Sigmoid colon (tissue), 7 donors: ENCODE data around the gene ELOVL5. TPM values are rescaled to one million over a fixed set of nuclear protein-coding genes. Genes with fewer than 3 reads are reported as not detected.

Experiments used
- DNase-seq: peaks from one replicate; pipeline ENCODE4 v3.0.0-alpha.2; 2019
- H3K27ac ChIP-seq, 4 donors: fragments of 200-600 bp; sonication (generic); one replicate each; pipeline ENCODE4 v1.5.1; 2016 to 2019; ENCODE audit warnings: mild to moderate bottlenecking in 1 of 4
- H3K27me3 ChIP-seq, 3 donors: fragments of 200-600 bp; sonication (generic); one replicate each; pipeline ENCODE4 v1.5.1; 2019; ENCODE audit warnings: mild to moderate bottlenecking in 1 of 3
- H3K36me3 ChIP-seq, 4 donors: fragments of 200-600 bp; sonication (generic); one replicate each; pipeline ENCODE4 v1.5.1; 2016 to 2019
- H3K4me1 ChIP-seq, 4 donors: fragments of 200-600 bp; sonication (generic); one replicate each; pipeline ENCODE4 v1.5.1; 2017 to 2019
- H3K4me3 ChIP-seq, 4 donors: fragments of 200-600 bp; sonication (generic); one replicate each; pipeline ENCODE4 v1.5.1; 2017 to 2019; ENCODE audit warnings: mild to moderate bottlenecking in 2 of 4, moderate library complexity in 1 of 4
- H3K9me3 ChIP-seq, 4 donors: fragments of 200-600 bp in 3 of 4; sonication (generic) in 3 of 4; one replicate each; pipeline versions ENCODE4 v1.5.1 to v1.6.1; 2013 to 2019
- CTCF ChIP-seq, 4 experiments: fragments of 450-650 bp in 3 of 4; fragments of 200-600 bp in 1 of 4; IDR thresholded peaks; one replicate each; pipeline ENCODE4 v1.5.1; 2016 to 2019; ENCODE audit warnings: antibody characterized with exemption in 4 of 4, mild to moderate bottlenecking in 3 of 4, moderate library complexity in 2 of 4
- EP300 ChIP-seq, 4 donors: sonication (generic); formaldehyde crosslinking; IDR thresholded peaks; one replicate each; pipeline ENCODE4 v1.6.1; 2017; ENCODE audit warnings: antibody characterized with exemption in 4 of 4
- POLR2A ChIP-seq, 2 donors: fragments of 450-650 bp; IDR thresholded peaks; one replicate each; pipeline ENCODE4 v1.6.1; 2016; ENCODE audit warnings: antibody characterized with exemption in 2 of 2, mild to moderate bottlenecking in 2 of 2, moderate library complexity in 2 of 2
- POLR2AphosphoS5 ChIP-seq, 4 donors: sonication (generic); formaldehyde crosslinking; IDR thresholded peaks; one replicate each; pipeline ENCODE4 v1.6.1; 2017; ENCODE audit warnings: antibody characterized with exemption in 4 of 4
- WGBS, 2 donors: extraction: QIAGEN DNeasy Blood & Tissue Kit; methylation state at CpG; one replicate each; pipeline ENCODE4 v1.1.7; 2013; 5-methylcytosine and 5-hydroxymethylcytosine counted together
- intact Hi-C: fragments of 100-400 bp; cut with DNase I; formaldehyde crosslinking; loops from one replicate; pipeline ENCODE4 v1.15.1; 2023
- polyA plus RNA-seq, 3 donors: library from polyadenylated mRNA; stranded (reverse); fragments of 200-250 nt; gene quantifications; one replicate each; pipeline ENCODE4 v1.2.3, GENCODE V29; 2013
- total RNA-seq, 4 donors: library from RNA; depleted of rRNA; stranded (reverse); fragments of >200 nt; gene quantifications; one replicate each; pipeline ENCODE4 v1.1.0, GENCODE V29; 2016
- donor health status: healthy with polysubstance abuse.
- donor health status: Bipolar disorder and iron deficiency.
- donor health status: healthy.

The ELOVL5 gene
- total and polyA plus RNA-seq, 7 donors, result 7.2 to 73.8 (median 54.3) TPM

DNA sequence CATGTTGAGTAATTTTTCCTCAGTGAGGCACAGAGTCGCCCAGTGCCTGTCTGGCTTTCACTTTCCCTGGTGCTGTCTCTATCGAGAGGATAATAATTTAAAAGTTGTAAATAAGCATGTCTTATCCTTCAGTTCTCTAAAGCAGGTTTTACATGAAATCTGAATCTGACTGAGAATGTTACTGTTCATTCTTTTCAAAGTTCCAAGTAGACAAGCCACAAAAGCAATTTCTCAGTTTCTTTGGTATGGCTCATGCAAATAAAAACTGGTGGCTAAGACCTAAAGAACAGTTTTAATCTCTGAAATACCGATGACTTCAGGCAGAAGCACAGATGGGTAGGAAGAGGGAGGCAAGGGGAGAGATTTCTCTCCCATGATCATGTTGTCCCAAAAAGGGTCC is 112.5 kb downstream of the ELOVL5 start:
- Histone ChIP-seq H3K4me1 (no peaks in the 10 kb centered on the region), H3K4me3 (no peak overlapping the region), H3K27me3 (no peaks in the 10 kb centered on the region), H3K27ac (no peak overlapping the region), H3K36me3 (no peaks in the 10 kb centered on the region), H3K9me3 (no peaks in the 10 kb centered on the region)
- intact Hi-C loops, result no loop called here
- WGBS, 2 donors, result 54 to 63% methylated on average over 3 of the region's 3 CpGs
- TF ChIP-seq POLR2AphosphoS5 (IDR thresholded peaks at IDR 0.05), result no peak
- TF ChIP-seq POLR2A (IDR thresholded peaks at IDR 0.05), result no peak
- no peak for TF ChIP-seq CTCF (IDR thresholded peaks at IDR 0.05)
- no peak for DNase-seq

DNA sequence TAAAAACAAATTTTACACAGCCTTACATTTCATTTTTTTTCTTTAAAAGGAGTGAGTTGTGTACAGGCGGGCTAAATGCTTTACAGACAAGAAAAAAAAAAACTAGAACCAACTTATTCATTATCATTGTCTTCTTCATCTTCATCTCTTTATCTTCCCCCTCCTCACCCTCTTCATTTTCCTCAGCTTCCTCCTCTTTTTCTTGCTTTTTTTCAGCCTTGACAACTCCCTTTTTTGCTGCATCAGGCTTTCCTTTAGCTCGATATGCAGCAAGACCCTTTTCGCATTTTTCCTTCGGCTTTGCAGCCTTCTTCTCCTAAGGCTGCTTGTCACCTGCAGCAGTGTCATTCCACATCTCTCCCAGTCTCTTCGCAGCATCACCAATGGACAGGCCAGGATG is 113.2 kb downstream of the ELOVL5 start:
- WGBS, 2 donors, result 85 to 94% methylated on average over 5 of the region's 5 CpGs
- no peak overlapping the region for H3K4me3 ChIP-seq

DNA sequence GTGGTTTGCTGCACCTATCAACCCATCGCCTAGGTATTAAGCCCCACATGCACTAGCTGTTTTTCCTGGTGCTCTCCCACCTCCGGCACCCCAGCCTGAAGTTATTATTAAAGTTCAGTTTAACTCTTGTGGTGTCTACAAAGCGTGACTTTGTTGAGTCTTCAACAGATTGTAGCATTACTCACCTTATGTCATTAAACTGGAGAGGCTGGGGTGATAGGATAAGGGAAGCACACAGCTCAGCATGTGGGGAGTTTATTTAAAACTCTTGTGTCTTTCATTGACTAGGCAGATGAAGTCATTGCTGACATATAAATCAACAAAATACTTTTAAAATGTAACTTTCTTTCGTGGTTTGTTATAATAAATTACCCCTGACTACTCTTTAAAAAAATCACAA is 115.4 kb downstream of the ELOVL5 start:
- Histone ChIP-seq H3K4me1 (no peaks in the 10 kb centered on the region), H3K36me3 (no peaks in the 10 kb centered on the region), H3K9me3 (no peaks in the 10 kb centered on the region), H3K27me3 (no peaks in the 10 kb centered on the region), H3K27ac (no peak overlapping the region), H3K4me3 (no peak overlapping the region)
- TF ChIP-seq POLR2AphosphoS5 (IDR thresholded peaks at IDR 0.05), result no peak
- TF ChIP-seq EP300 (IDR thresholded peaks at IDR 0.05), result no peak
- no peak for TF ChIP-seq POLR2A (IDR thresholded peaks at IDR 0.05)
- TF ChIP-seq CTCF (IDR thresholded peaks at IDR 0.05), result no peak
- 85 to 88% methylated on average over 4 of the region's 4 CpGs for WGBS, 2 donors
- DNase-seq, result no peak
- intact Hi-C loops, result no loop called here

More for the DNA sequence above, 113.2 kb downstream of the ELOVL5 start:
- Histone ChIP-seq H3K4me1 (no peaks in the 10 kb centered on the region), H3K27ac (no peak overlapping the region), H3K27me3 (no peaks in the 10 kb centered on the region), H3K9me3 (no peaks in the 10 kb centered on the region), H3K36me3 (no peaks in the 10 kb centered on the region)
- no peak for DNase-seq
- intact Hi-C loops, result no loop called here
- TF ChIP-seq POLR2A (IDR thresholded peaks at IDR 0.05), result no peak
- TF ChIP-seq CTCF (IDR thresholded peaks at IDR 0.05), result no peak
- TF ChIP-seq EP300 (IDR thresholded peaks at IDR 0.05), result no peak
- TF ChIP-seq POLR2AphosphoS5 (IDR thresholded peaks at IDR 0.05), result no peak

DNA sequence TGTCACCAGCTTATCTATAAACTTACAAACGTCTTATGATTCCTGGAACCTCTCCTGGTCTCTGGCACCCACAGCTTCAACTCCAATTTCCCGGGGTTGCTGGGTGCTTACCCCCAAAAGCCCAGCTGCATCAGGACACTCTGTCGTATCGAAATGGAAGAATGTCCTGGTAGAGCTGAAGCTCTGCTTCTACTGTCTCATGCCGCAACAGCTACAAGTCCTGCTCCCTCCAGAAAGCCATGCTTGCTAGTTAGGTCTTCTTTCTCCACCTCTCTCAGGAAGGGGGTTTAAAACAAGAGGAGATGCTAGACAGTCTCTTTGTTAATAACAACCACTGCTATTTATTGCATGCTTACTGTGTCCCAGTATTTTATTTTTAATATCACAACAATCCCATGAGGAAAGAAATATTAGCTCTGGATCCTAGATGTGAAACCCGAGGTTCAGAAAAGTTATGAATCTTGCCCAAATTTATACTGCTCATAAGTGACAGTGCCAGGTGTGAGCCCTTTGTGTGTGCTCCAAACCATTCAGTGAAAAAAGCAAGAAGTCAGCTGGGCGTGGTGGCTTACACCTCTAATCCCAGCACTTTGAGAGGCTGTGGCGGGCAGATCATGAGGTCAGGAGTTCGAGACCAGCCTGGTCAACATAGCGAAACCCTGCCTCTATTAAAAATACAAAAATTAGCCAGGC is 117.8 kb downstream of the ELOVL5 start:
- Histone ChIP-seq H3K4me3 (no peak overlapping the region), H3K27ac (no peak overlapping the region), H3K36me3 (no peaks in the 10 kb centered on the region), H3K4me1 (no peaks in the 10 kb centered on the region), H3K9me3 (no peaks in the 10 kb centered on the region), H3K27me3 (no peaks in the 10 kb centered on the region)
- TF ChIP-seq CTCF (IDR thresholded peaks at IDR 0.05) (no peak), POLR2AphosphoS5 (IDR thresholded peaks at IDR 0.05) (no peak), EP300 (IDR thresholded peaks at IDR 0.05) (no peak), POLR2A (IDR thresholded peaks at IDR 0.05) (no peak)
- no peak for DNase-seq
- intact Hi-C loops, result no loop called here
- WGBS, 2 donors, result 78 to 87% methylated on average over 10 of the region's 10 CpGs

GRCh38 chr6:53227847-53228246 is 120.9 kb downstream of the ELOVL5 start:
- H3K27me3 ChIP-seq, result no peaks in the 10 kb centered on the region
- no peak for TF ChIP-seq EP300 (IDR thresholded peaks at IDR 0.05)
- TF ChIP-seq CTCF (IDR thresholded peaks at IDR 0.05), result no peak
- TF ChIP-seq POLR2AphosphoS5 (IDR thresholded peaks at IDR 0.05), result no peak
- TF ChIP-seq POLR2A (IDR thresholded peaks at IDR 0.05), result no peak
- H3K36me3 ChIP-seq, result no peaks in the 10 kb centered on the region
- no peaks in the 10 kb centered on the region for H3K4me1 ChIP-seq
- WGBS, 2 donors, result 92 to 97% methylated on average over 3 of the region's 3 CpGs
- H3K4me3 ChIP-seq, result no peak overlapping the region
- intact Hi-C loops, result no loop called here
- DNase-seq, result no peak
- no peaks in the 10 kb centered on the region for H3K9me3 ChIP-seq
- H3K27ac ChIP-seq, result no peak overlapping the region
